DND-41 (cell line): ENCODE data around the gene FAXDC2.

Experiments used
- ATAC-seq: fragments of 200-7000 bp; cut with Tn5 transposase; 3 replicates; pipeline ENCODE4 v1.9.1; 2021; ENCODE audit warnings: low read depth; ENCODE audit not compliant: insufficient read depth
- DNase-seq: peaks from one replicate; pipeline ENCODE4 v3.0.0-alpha.2; 2020
- H2AFZ ChIP-seq: 2 replicates; pipeline ENCODE4 v1.6.0; 2012; ENCODE audit warnings: low read depth, low read length
- H3K27ac ChIP-seq: 2 replicates; pipeline ENCODE4 v1.5.1; 2012; ENCODE audit warnings: low read length, inconsistent platforms
- H3K27me3 ChIP-seq: fragments of 200-600 bp; sonication (generic); 2 replicates; pipeline ENCODE4 v1.6.0; 2012; ENCODE audit warnings: low read length, mild to moderate bottlenecking, inconsistent platforms; ENCODE audit not compliant: insufficient read depth, poor library complexity
- H3K36me3 ChIP-seq: 2 replicates; pipeline ENCODE4 v1.5.1; 2012; ENCODE audit warnings: low read length, inconsistent platforms; ENCODE audit not compliant: insufficient read depth
- H3K4me1 ChIP-seq: 2 replicates; pipeline ENCODE4 v1.5.1; 2012; ENCODE audit warnings: mild to moderate bottlenecking, low read length; ENCODE audit not compliant: insufficient read depth
- H3K4me2 ChIP-seq: 2 replicates; pipeline ENCODE4 v1.6.0; 2012; ENCODE audit warnings: mild to moderate bottlenecking, moderate library complexity, low read length, inconsistent platforms; ENCODE audit not compliant: insufficient read depth
- H3K4me3 ChIP-seq, 2 experiments: fragments of 200-600 bp in 1 of 2; shearing (Covaris generic) in 1 of 2; 2 replicates each; pipeline ENCODE4 v1.5.1; 2012 to 2016; ENCODE audit warnings: inconsistent platforms in 2 of 2, low read length in 2 of 2, mild to moderate bottlenecking in 2 of 2, low read depth in 1 of 2, moderate library complexity in 1 of 2
- H3K79me2 ChIP-seq: 2 replicates; pipeline ENCODE4 v1.6.0; 2012; ENCODE audit warnings: low read length, inconsistent platforms; ENCODE audit not compliant: insufficient read depth
- H3K9ac ChIP-seq: 2 replicates; pipeline ENCODE4 v1.6.0; 2012; ENCODE audit warnings: low read depth, mild to moderate bottlenecking, inconsistent platforms, low read length, moderate library complexity
- H3K9me3 ChIP-seq: 2 replicates; pipeline ENCODE4 v1.5.1; 2012; ENCODE audit warnings: low read length, moderate library complexity, mild to moderate bottlenecking, inconsistent platforms; ENCODE audit not compliant: insufficient read depth, severe bottlenecking
- H4K20me1 ChIP-seq: 2 replicates; pipeline ENCODE4 v1.6.0; 2012; ENCODE audit warnings: low read length; ENCODE audit not compliant: insufficient read depth
- EZH2 ChIP-seq: IDR thresholded peaks from 3 replicates; pipeline ENCODE4 v1.6.1; 2012; ENCODE audit warnings: borderline replicate concordance, low read depth, mild to moderate bottlenecking, moderate library complexity, low read length, inconsistent platforms; ENCODE audit not compliant: severe bottlenecking
- TF ChIP-seq, protein P1 (sequence below): IDR thresholded peaks from 2 replicates; pipeline ENCODE4 v1.5.1; 2012; ENCODE audit warnings: borderline replicate concordance, low read length, moderate library complexity, mild to moderate bottlenecking; ENCODE audit not compliant: poor library complexity, severe bottlenecking; ENCODE audit errors: extremely low read depth

Gene FAXDC2

DNA sequence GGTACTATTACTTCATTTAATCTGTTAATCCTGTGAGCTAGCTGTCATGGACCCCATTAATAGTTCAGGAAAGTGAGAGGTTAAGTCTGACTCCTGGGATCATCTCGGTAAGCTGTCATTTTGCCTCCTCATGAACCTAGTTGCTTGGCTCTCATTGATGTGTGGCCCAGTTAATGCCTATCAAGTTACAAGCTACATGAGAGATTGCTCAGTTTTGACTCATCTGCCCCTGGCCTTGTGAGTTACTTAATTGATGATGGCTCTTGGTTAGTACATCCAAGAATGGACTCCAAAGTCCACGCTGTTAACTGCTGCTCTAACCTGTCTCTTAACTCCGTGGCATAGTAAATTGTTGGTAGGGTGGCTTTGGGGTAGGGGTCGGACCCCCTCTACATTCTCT lies 71.3 kb downstream of the FAXDC2 start:
- Histone ChIP-seq H3K4me2 (no peak overlapping the region), H3K36me3 (peaks cover 61% of the 10 kb centered on the region), H4K20me1 (peaks cover 97% of the 10 kb centered on the region), H3K79me2 (peaks cover 100% of the 10 kb centered on the region), H3K9me3 (no peaks in the 10 kb centered on the region), H2AFZ (no peak overlapping the region), H3K4me1 (no peaks in the 10 kb centered on the region; the same call in 1 of the 2 replicates), H3K27me3 (no peaks in the 10 kb centered on the region), H3K27ac (no peak overlapping the region), H3K4me3 (no peak overlapping the region), H3K9ac (no peak overlapping the region)
- TF ChIP-seq, protein P1, sequence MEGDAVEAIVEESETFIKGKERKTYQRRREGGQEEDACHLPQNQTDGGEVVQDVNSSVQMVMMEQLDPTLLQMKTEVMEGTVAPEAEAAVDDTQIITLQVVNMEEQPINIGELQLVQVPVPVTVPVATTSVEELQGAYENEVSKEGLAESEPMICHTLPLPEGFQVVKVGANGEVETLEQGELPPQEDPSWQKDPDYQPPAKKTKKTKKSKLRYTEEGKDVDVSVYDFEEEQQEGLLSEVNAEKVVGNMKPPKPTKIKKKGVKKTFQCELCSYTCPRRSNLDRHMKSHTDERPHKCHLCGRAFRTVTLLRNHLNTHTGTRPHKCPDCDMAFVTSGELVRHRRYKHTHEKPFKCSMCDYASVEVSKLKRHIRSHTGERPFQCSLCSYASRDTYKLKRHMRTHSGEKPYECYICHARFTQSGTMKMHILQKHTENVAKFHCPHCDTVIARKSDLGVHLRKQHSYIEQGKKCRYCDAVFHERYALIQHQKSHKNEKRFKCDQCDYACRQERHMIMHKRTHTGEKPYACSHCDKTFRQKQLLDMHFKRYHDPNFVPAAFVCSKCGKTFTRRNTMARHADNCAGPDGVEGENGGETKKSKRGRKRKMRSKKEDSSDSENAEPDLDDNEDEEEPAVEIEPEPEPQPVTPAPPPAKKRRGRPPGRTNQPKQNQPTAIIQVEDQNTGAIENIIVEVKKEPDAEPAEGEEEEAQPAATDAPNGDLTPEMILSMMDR, result no peak
- no peak for TF ChIP-seq EZH2
- ATAC-seq (no peak), DNase-seq (no peak)

DNA sequence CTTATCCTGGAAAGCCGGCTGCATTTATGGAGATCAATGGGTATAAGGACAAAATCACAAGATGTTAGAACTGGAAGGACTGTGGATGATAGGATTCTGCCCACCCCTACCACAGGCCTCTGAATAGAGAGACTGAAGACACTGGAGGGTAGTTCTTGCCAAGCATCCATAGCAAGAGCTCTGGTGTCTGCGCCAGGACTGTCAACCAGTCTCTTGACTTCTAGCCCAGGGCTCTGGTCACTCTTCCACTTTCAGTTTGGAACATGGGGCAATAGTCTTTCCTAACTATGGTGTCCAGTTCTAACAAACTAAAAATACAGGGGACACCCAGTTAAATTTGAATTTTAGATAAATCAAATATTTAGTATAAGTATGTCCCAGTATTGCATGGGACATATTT lies 71.9 kb downstream of the FAXDC2 start:
- Histone ChIP-seq H2AFZ (no peak overlapping the region), H3K9me3 (no peaks in the 10 kb centered on the region), H3K36me3 (peaks cover 58% of the 10 kb centered on the region), H3K9ac (no peak overlapping the region), H3K27me3 (no peaks in the 10 kb centered on the region), H3K27ac (no peak overlapping the region), H3K4me2 (no peak overlapping the region), H3K79me2 (peaks cover 100% of the 10 kb centered on the region), H3K4me3 (no peak overlapping the region), H3K4me1 (no peaks in the 10 kb centered on the region; the same call in 1 of the 2 replicates), H4K20me1 (peaks cover 97% of the 10 kb centered on the region)
- TF ChIP-seq, protein P1, result no peak
- TF ChIP-seq EZH2, result no peak
- DNase-seq, result no peak
- no peak for ATAC-seq

DNA sequence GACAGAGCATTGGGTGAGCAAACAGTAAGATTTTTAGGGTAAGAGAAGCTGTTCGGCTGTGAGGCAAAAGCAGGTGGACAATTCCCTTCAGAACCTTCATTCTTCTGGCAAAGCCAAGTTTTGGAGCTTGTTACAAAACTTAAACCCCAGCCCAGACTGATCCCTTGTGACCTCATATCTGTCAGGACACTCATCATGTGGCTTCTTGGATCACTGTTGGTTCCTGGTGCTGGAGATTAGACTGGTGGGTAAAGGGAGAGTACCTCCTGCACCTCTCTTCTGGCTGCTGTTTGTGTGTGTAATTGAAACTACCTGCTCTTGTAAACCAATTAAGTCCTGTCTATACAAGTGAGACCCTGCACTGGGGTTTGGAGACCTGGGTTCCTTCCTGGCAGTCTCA lies 74.2 kb downstream of the FAXDC2 start:
- no peak overlapping the region for H3K9ac ChIP-seq
- TF ChIP-seq, protein P1, result no peak
- TF ChIP-seq EZH2, result no peak
- H3K4me1 ChIP-seq, result no peaks in the 10 kb centered on the region; the same call in 1 of the 2 replicates
- peaks cover 100% of the 10 kb centered on the region for H3K79me2 ChIP-seq
- ATAC-seq (no peak), DNase-seq (no peak)
- H3K4me3 ChIP-seq, result no peak overlapping the region
- no peak overlapping the region for H2AFZ ChIP-seq
- H3K36me3 ChIP-seq, result peaks cover 54% of the 10 kb centered on the region
- H3K9me3 ChIP-seq, result no peaks in the 10 kb centered on the region
- H3K27ac ChIP-seq, result no peak overlapping the region
- H4K20me1 ChIP-seq, result peaks cover 97% of the 10 kb centered on the region
- no peak overlapping the region for H3K4me2 ChIP-seq
- no peaks in the 10 kb centered on the region for H3K27me3 ChIP-seq

DNA sequence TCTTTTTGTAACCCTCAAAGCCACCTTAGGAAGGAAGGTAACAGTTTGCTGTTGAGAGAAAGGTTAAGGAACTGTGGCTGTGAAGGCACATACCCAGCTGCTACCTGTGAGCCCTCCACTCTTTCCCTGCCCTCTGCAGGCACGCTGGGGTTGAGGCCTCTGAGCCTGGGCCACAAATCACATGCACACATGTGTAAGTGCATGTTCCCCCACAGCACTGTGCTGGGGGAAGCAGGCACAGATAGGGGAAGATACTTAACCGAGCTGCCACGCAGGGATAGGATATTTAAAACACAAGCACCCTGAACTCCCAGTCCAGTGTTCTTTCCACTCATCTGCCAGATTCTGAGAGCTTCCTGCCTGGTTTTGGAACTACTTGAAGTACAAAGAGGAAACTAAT lies 77.1 kb downstream of the FAXDC2 start:
- H3K36me3 ChIP-seq, result peaks cover 62% of the 10 kb centered on the region
- H2AFZ ChIP-seq, result no peak overlapping the region
- H3K4me3 ChIP-seq, result no peak overlapping the region
- H3K4me1 ChIP-seq, result peaks cover 8% of the 10 kb centered on the region; the same call in 1 of the 2 replicates
- TF ChIP-seq, protein P1, result no peak
- no peak for TF ChIP-seq EZH2
- peaks cover 95% of the 10 kb centered on the region for H4K20me1 ChIP-seq
- H3K27me3 ChIP-seq, result no peaks in the 10 kb centered on the region
- no peak overlapping the region for H3K4me2 ChIP-seq
- no peak for ATAC-seq
- H3K27ac ChIP-seq, result no peak overlapping the region
- no peak overlapping the region for H3K9ac ChIP-seq
- H3K79me2 ChIP-seq, result peaks cover 99% of the 10 kb centered on the region
- DNase-seq, result no peak
- no peaks in the 10 kb centered on the region for H3K9me3 ChIP-seq
